Lower leg skin (tissue), 4 donors: ENCODE results near the gene STX17. TPM values are rescaled to one million over a fixed set of nuclear protein-coding genes. Genes with fewer than 3 reads are reported as not detected.
"Not testable (repeated sequence)": the region's sequence is repeated elsewhere in the genome, so short reads cannot be mapped to it uniquely, and the experiment has no call there.

Experiments used
- DNase-seq, 2 donors: peaks; one replicate each; pipeline ENCODE4 v3.0.0-alpha.2; 2019; ENCODE audit warnings: low spot score in 2 of 2
- H3K4me3 ChIP-seq: fragments of 200-600 bp; sonication (generic); 2 replicates; pipeline ENCODE4 v1.5.1; 2017; ENCODE audit warnings: mild to moderate bottlenecking, low read depth; ENCODE audit not compliant: poor library complexity, severe bottlenecking
- POLR2A ChIP-seq, 2 donors: fragments of 450-650 bp; IDR thresholded peaks; one replicate each; pipeline ENCODE4 v1.6.1; 2016 to 2017; ENCODE audit warnings: antibody characterized with exemption in 2 of 2, mild to moderate bottlenecking in 1 of 2, moderate library complexity in 1 of 2
- WGBS, 2 donors: methylation state at CpG; one replicate each; pipeline ENCODE4 v1.1.5; 2018; 5-methylcytosine and 5-hydroxymethylcytosine counted together
- intact Hi-C: fragments of 100-400 bp; cut with DNase I; formaldehyde crosslinking; loops from one replicate; pipeline ENCODE4 v1.15.0; 2023; ENCODE audit warnings: low total_unique reads
- total RNA-seq, 4 donors: library from RNA; depleted of rRNA; stranded (reverse); fragments of >200 nt; gene quantifications; one replicate each; pipeline ENCODE4 v1.1.0, GENCODE V29; 2016
- TF ChIP-seq, protein P1 (sequence below), 3 donors: fragments of 450-650 bp; IDR thresholded peaks; one replicate each; pipeline ENCODE4 v1.5.1; 2016; ENCODE audit warnings: antibody characterized with exemption in 3 of 3, mild to moderate bottlenecking in 3 of 3, moderate library complexity in 2 of 3

STX17 gene
- total RNA-seq, 4 donors from 2014 or later, result 30.7 to 42.9 (median 34.3) TPM

DNA sequence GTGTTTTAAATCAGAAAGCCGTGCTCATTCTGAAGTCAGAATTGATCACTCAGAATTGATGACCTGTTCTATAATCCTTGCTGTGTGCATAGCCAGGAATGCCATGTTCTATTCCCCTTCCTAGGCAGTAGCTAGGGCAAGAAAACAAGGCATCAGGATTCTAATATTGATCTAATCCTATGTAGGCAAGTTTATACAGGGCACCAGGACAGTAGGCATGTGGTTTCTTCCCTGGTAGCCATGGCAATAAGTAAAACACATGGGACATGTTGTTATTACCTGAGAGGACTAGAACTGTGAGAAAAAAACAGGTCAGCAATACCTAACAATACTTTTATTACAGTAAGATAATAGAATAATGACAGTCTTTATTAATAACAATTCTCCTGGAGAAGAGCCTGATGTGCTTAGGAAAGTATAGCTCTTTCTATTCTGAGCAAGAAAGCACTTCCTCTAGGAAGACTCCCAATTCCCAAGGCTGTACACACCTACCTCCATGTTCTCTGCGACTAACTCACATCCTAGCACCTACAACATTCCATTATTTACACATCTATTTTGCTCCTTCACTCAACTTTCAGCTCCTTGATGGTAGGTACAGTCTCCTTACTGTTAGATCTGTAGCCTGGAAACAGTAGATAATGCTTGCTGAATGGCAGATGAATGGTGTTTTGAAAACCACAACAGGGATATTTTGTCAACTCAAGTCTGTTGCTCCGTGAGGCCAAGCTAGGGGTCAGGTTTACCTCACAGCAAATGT, 70.8 kb downstream of the STX17 start:
- no peak overlapping the region for H3K4me3 ChIP-seq
- TF ChIP-seq POLR2A (IDR thresholded peaks at IDR 0.05), result no peak
- TF ChIP-seq, protein P1, sequence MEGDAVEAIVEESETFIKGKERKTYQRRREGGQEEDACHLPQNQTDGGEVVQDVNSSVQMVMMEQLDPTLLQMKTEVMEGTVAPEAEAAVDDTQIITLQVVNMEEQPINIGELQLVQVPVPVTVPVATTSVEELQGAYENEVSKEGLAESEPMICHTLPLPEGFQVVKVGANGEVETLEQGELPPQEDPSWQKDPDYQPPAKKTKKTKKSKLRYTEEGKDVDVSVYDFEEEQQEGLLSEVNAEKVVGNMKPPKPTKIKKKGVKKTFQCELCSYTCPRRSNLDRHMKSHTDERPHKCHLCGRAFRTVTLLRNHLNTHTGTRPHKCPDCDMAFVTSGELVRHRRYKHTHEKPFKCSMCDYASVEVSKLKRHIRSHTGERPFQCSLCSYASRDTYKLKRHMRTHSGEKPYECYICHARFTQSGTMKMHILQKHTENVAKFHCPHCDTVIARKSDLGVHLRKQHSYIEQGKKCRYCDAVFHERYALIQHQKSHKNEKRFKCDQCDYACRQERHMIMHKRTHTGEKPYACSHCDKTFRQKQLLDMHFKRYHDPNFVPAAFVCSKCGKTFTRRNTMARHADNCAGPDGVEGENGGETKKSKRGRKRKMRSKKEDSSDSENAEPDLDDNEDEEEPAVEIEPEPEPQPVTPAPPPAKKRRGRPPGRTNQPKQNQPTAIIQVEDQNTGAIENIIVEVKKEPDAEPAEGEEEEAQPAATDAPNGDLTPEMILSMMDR (IDR thresholded peaks at IDR 0.05), result no peak
- WGBS, 2 donors, result 86 to 88% methylated on average over 3 of the region's 3 CpGs
- intact Hi-C loops, result no loop called here
- DNase-seq, result no peak

DNA sequence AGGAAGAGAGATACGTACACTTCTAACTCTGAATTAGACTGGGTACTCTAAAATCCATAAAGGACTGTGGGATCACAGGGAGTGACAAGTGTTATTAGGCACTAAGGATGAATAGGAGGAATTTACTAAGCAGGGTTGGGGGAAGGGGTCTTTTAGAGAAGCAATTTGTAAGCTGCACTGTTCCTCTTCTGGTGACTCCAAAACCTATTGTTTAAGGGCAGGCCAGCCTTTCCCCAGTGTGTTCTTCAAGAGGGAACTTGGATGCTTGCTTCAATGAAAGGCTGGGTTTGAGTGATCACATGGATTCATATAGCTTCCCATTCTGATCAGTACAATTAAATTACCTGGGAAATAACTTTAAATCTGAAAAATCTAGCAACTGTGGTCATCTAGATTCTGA, 71.8 kb downstream of the STX17 start:
- no peak for TF ChIP-seq POLR2A (IDR thresholded peaks at IDR 0.05)
- H3K4me3 ChIP-seq, result no peak overlapping the region
- intact Hi-C loops, result no loop called here
- 96 to 98% methylated on average over 1 of the region's 1 CpG for WGBS, 2 donors
- no peak for DNase-seq

DNA sequence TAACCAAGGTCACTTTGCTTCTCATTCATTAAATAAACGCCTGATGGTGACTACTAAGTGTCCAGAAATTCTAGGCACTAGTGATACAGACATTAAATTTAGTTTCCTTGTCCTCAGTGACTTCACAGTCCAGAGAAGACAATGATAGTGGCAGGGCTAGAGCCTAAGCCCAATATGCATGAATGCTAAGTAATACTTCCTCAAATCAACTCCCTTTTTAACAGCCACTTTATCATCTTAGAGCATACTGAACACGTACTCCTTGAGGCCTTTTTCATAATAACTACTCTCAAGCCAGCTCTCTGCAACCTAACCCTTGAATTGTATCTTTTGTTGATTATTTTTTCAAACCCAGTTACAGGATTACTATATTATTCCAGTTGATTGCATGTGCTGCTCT, 74.1 kb downstream of the STX17 start:
- DNase-seq, result no peak
- WGBS, 2 donors, result 76 to 84% methylated on average over 2 of the region's 2 CpGs
- intact Hi-C loops, result no loop called here
- no peak for TF ChIP-seq POLR2A (IDR thresholded peaks at IDR 0.05)
- TF ChIP-seq, protein P1 (IDR thresholded peaks at IDR 0.05), result no peak
- H3K4me3 ChIP-seq, result no peak overlapping the region

DNA sequence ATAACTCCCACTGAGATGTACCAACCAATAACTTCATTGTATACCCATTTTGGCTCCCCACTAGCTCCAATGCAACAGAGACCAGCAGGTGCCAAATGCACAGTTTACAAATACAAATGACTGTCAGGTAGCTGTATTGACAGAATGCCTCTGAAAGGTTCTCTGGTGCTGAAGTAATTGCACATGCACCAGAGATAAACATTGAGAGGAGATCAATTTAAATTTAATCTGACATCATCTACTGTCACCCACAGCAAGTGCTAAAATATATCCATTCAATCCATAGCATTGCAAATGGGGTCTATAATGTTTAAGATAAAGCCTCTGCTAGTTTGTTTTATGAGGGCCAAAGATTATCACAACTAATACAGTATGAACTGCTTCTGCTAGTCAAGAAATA, 80.2 kb downstream of the STX17 start:
- intact Hi-C loops, result no loop called here
- DNase-seq, result no peak
- TF ChIP-seq, protein P1 (IDR thresholded peaks at IDR 0.05), result no peak
- TF ChIP-seq POLR2A (IDR thresholded peaks at IDR 0.05), result no peak
- no peak overlapping the region for H3K4me3 ChIP-seq

DNA sequence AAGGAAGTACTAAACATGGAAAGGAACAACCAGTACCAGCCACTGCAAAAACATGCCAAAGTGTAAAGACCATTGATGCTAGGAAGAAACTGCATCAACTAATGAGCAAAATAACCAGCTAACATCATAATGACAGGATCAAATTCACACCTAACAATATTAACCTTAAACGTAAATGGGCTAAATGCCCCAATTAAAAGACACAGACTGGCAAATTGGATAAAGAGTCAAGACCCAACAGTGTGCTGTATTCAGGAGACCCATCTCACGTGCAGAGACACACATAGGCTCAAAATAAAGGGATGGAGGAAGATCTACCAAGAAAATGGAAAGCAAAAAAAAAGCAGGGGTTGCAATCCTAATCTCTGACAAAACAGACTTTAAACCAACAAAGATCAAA, 84.1 kb downstream of the STX17 start:
- DNase-seq, H3K4me3 ChIP-seq, intact Hi-C loops: not testable (repeated sequence)
- WGBS, 2 donors, result 88 to 95% methylated on average over 2 of the region's 2 CpGs

DNA sequence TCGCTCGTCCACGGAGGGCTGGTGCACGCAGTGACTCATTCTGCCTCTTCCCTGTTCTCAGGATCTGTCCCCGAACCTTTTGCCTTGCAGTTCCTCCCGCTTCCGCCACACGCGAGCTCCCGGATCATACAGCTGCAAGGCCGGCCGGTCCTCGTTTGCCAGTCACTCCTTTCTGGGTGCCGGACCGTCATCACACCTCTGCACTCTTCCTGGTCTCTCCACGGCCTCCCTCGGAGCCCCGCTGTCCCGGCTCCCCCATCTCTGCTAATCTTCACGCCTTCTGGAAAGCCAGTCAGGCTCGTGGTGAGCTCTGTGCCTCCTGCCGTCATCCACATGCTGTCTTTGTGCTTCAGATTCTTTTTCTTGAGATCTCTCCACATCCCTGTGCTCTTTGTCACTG, 91.8 kb downstream of the STX17 start:
- H3K4me3 ChIP-seq, result no peak overlapping the region
- intact Hi-C loops, result no loop called here
- TF ChIP-seq, protein P1 (IDR thresholded peaks at IDR 0.05), result no peak
- TF ChIP-seq POLR2A (IDR thresholded peaks at IDR 0.05), result no peak
- no peak for DNase-seq
- WGBS, 2 donors, result 95 to 96% methylated on average over 22 of the region's 22 CpGs

DNA sequence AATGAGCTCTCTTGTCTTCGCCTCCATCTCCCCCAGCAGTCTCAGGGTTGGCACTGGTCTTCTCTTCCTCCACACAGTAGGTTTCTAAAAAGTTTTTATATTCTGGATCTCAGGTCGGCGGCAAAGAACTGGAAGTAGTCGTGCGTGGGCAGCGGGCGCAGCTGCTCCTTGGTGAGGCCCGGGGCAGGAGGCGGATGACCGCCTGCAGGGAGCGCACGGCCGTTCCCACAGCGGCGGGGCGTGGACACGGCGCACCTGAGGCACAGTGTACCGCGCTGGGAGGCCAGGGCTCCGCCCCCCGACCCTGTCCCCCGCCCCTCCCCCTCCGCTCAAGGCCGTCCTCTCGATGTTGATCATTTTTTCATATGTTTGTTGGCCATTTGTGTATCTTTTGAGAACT, 92.4 kb downstream of the STX17 start:
- DNase-seq, result no peak
- WGBS, 2 donors, result 96 to 98% methylated on average over 25 to 26 of the region's 26 CpGs
- no peak overlapping the region for H3K4me3 ChIP-seq
- intact Hi-C loops, result no loop called here
- TF ChIP-seq POLR2A (IDR thresholded peaks at IDR 0.05), result no peak
- TF ChIP-seq, protein P1 (IDR thresholded peaks at IDR 0.05), result no peak
